ENCODE results near the gene SPAG16. TPM values are rescaled to one million over a fixed set of nuclear protein-coding genes. Genes with fewer than 3 reads are reported as not detected.
"Not testable (repeated sequence)": the region's sequence is repeated elsewhere in the genome, so short reads cannot be mapped to it uniquely, and the experiment has no call there.

The SPAG16 gene
- polyA plus RNA-seq, 6 donors from 2014 or later: 8.4 to 19.7 (median 15.7) TPM

GRCh38 chr2:214057986-214058385 lies 773.7 kb downstream of the SPAG16 start:
- Mint-ChIP-seq H3K27me3 (no peaks in the 10 kb centered on the region), H3K4me3 (no peak overlapping the region), H3K27ac (no peak overlapping the region), H3K9me3 (peaks cover under 1 to 4% (median 4%) of the 10 kb centered on the region in 7 donors), H3K36me3 (no peaks in the 10 kb centered on the region), H3K4me1 (no peaks in the 10 kb centered on the region)
- DNase-seq (no peak), ATAC-seq (ENCODE audit: low read depth in 2 of 2) (no peak)

DNA sequence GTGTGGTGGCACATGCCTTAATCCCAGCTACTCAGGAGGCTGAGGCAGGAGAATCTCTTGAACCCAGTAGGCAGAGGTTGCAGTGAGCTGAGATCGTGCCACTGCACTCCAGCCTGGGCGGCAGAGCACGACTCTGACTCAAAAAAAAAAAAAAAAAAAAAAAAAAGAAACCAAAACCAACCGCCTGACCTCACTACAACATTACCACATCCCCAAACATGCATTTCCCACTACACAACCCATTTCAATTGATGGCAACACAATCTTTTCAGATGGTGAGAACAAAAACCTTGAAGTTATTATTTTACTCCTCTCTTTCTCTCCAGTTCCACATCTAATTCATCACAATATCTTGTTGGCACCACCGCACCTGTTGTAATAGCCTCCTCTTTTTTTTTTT lies 778.0 kb downstream of the SPAG16 start:
- not testable (repeated sequence) for H3K27me3 Mint-ChIP-seq; DNase-seq; H3K9me3 Mint-ChIP-seq; ATAC-seq (ENCODE audit: low read depth in 2 of 2); H3K4me1 Mint-ChIP-seq; H3K4me3 Mint-ChIP-seq; H3K36me3 Mint-ChIP-seq; H3K27ac Mint-ChIP-seq

GRCh38 chr2:214064471-214064870 lies 780.2 kb downstream of the SPAG16 start:
- H3K27me3 Mint-ChIP-seq: no peaks in the 10 kb centered on the region
- no peak for ATAC-seq (ENCODE audit: low read depth in 2 of 2)

GRCh38 chr2:214066862-214067261 lies 782.6 kb downstream of the SPAG16 start:
- H3K27me3 Mint-ChIP-seq: no peaks in the 10 kb centered on the region
- no peaks in the 10 kb centered on the region for H3K36me3 Mint-ChIP-seq
- ATAC-seq (ENCODE audit: low read depth in 2 of 2) (no peak), DNase-seq (no peak)
- H3K4me1 Mint-ChIP-seq: no peaks in the 10 kb centered on the region
- H3K9me3 Mint-ChIP-seq: peaks cover 0 to 9% (median 4%) of the 10 kb centered on the region in 7 donors
- H3K4me3 Mint-ChIP-seq: no peak overlapping the region
- H3K27ac Mint-ChIP-seq: no peak overlapping the region

More at GRCh38 chr2:214064471-214064870, 780.2 kb downstream of the SPAG16 start:
- peaks cover 0 to 9% (median 4%) of the 10 kb centered on the region in 7 donors for H3K9me3 Mint-ChIP-seq
- H3K27ac Mint-ChIP-seq: no peak overlapping the region
- no peaks in the 10 kb centered on the region for H3K4me1 Mint-ChIP-seq
- DNase-seq: no peak
- H3K4me3 Mint-ChIP-seq: no peak overlapping the region
- no peaks in the 10 kb centered on the region for H3K36me3 Mint-ChIP-seq

- H3K4me3 Mint-ChIP-seq: no peak overlapping the region
- H3K27ac Mint-ChIP-seq: no peak overlapping the region
- no peaks in the 10 kb centered on the region for H3K27me3 Mint-ChIP-seq
- no peaks in the 10 kb centered on the region for H3K9me3 Mint-ChIP-seq
- H3K4me1 Mint-ChIP-seq: no peaks in the 10 kb centered on the region
- no peak for DNase-seq
- no peaks in the 10 kb centered on the region for H3K36me3 Mint-ChIP-seq
- ATAC-seq (ENCODE audit: low read depth in 2 of 2): no peak
These were observed 785.0 kb downstream of the SPAG16 start for GRCh38 chr2:214069254-214069653.

DNA sequence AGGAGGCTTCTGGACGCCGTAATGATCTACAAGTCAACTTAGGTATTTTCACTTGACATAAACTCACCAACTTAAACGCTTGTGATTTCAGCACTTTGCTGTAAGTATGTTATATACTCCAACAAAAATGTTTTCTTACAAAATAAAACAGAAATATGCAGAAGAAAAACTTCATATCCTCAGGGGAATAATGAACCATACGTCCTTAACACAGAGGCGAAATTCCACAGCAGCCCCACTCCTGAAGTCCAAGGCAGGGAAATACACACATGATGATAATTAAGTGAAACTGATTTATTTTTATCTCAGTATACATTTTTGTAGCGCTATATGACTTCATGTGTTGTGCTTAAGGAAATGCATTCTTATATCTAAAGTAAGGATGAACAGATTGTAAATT lies 791.2 kb downstream of the SPAG16 start:
- Mint-ChIP-seq H3K36me3 (no peaks in the 10 kb centered on the region), H3K27me3 (no peaks in the 10 kb centered on the region), H3K27ac (no peak overlapping the region), H3K9me3 (no peaks in the 10 kb centered on the region), H3K4me3 (no peak overlapping the region), H3K4me1 (no peaks in the 10 kb centered on the region)
- ATAC-seq (ENCODE audit: low read depth in 2 of 2) (no peak), DNase-seq (no peak)

DNA sequence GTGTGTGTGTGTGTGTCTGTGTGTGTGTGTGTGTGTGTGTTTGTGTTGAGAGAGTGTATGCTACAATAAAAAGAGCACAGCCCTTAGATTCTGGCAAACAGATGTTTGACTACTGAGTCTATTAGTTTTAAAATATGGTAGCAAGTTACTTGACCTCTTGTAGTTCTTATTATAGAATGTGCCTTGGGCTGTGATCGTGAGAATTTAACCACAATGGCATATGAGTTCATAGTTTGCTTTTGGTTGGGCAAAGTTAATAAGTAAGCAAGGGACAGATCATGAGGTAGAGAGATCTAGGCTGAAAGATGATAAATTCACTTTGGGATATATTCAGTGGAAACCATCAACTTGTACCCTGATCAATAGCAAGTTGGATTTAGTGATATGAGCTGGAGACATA lies 792.3 kb downstream of the SPAG16 start:
- ATAC-seq (ENCODE audit: low read depth in 2 of 2): no peak
- H3K36me3 Mint-ChIP-seq: no peaks in the 10 kb centered on the region
- H3K4me3 Mint-ChIP-seq: no peak overlapping the region
- DNase-seq: no peak
- H3K9me3 Mint-ChIP-seq: no peaks in the 10 kb centered on the region
- no peaks in the 10 kb centered on the region for H3K4me1 Mint-ChIP-seq
- peak overlapping the region in 1 of 6 donors; percentile 49 for H3K27ac Mint-ChIP-seq
- H3K27me3 Mint-ChIP-seq: no peaks in the 10 kb centered on the region

DNA sequence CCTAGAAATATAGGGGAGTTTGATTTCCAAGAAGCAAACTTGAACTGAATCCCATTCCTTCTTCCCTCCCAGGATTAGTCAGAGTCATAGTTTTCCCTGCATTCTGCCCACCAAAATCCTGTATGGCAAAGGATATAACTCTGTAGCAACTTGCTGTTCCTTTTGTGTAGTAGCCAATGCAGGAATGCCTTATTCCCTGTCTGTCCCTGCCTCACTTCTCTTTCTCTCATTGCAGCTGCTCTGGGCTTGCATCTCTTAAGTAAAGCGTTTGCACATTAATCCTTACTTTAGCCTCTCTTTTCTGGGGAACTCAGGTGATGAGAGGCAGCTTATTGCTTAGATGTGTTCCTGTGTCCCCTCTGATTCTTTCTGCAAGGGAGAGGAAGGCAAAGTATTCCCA lies 793.5 kb downstream of the SPAG16 start:
- Mint-ChIP-seq H3K27me3 (no peaks in the 10 kb centered on the region), H3K36me3 (no peaks in the 10 kb centered on the region), H3K27ac (no peak overlapping the region), H3K4me1 (no peaks in the 10 kb centered on the region), H3K9me3 (no peaks in the 10 kb centered on the region), H3K4me3 (no peak overlapping the region)
- DNase-seq (no peak), ATAC-seq (ENCODE audit: low read depth in 2 of 2) (no peak)

- Mint-ChIP-seq H3K4me1 (no peaks in the 10 kb centered on the region), H3K27me3 (no peaks in the 10 kb centered on the region), H3K36me3 (no peaks in the 10 kb centered on the region), H3K9me3 (no peaks in the 10 kb centered on the region), H3K4me3 (no peak overlapping the region), H3K27ac (no peak overlapping the region)
- DNase-seq (no peak), ATAC-seq (ENCODE audit: low read depth in 2 of 2) (no peak)
These were observed 794.8 kb downstream of the SPAG16 start for GRCh38 chr2:214079032-214079431.

DNA sequence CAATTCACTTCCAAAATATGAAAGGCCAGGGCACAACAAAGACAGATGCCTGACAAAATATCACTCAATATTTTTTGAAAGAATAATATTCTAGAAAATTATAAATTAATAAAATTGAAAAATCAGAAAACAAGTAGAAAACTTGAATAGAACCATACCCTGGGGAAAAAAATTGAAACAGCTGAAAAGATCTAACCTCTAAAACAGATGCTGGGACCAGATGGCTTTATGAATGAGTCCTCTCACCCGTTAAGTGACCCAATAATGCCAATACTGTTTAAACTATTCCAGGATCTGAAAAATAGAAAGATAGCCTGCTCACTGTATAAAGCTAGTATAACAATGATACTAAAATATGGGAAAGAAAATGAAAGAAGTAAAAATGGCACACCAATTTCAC lies 804.3 kb downstream of the SPAG16 start:
- no peaks in the 10 kb centered on the region for H3K36me3 Mint-ChIP-seq
- DNase-seq: no peak
- no peak overlapping the region for H3K27ac Mint-ChIP-seq
- no peaks in the 10 kb centered on the region for H3K27me3 Mint-ChIP-seq
- no peaks in the 10 kb centered on the region for H3K4me1 Mint-ChIP-seq
- ATAC-seq (ENCODE audit: low read depth in 2 of 2): no peak
- H3K4me3 Mint-ChIP-seq: no peak overlapping the region
- H3K9me3 Mint-ChIP-seq: no peaks in the 10 kb centered on the region

- Mint-ChIP-seq H3K4me3 (no peak overlapping the region), H3K4me1 (no peaks in the 10 kb centered on the region), H3K27me3 (no peaks in the 10 kb centered on the region), H3K27ac (no peak overlapping the region), H3K9me3 (no peaks in the 10 kb centered on the region), H3K36me3 (no peaks in the 10 kb centered on the region)
- ATAC-seq (ENCODE audit: low read depth in 2 of 2) (no peak), DNase-seq (no peak)
These were observed 812.0 kb downstream of the SPAG16 start for GRCh38 chr2:214096208-214096715.

- Mint-ChIP-seq H3K27me3 (no peaks in the 10 kb centered on the region), H3K36me3 (no peaks in the 10 kb centered on the region), H3K4me1 (no peaks in the 10 kb centered on the region), H3K4me3 (no peak overlapping the region), H3K27ac (no peak overlapping the region), H3K9me3 (no peaks in the 10 kb centered on the region)
- ATAC-seq (ENCODE audit: low read depth in 2 of 2) (no peak), DNase-seq (no peak)
These were observed 814.5 kb downstream of the SPAG16 start for GRCh38 chr2:214098811-214099210.

- ATAC-seq (ENCODE audit: low read depth in 2 of 2): no peak
- no peaks in the 10 kb centered on the region for H3K27me3 Mint-ChIP-seq
- no peak for DNase-seq
- H3K4me3 Mint-ChIP-seq: no peak overlapping the region
- H3K9me3 Mint-ChIP-seq: no peaks in the 10 kb centered on the region
- H3K36me3 Mint-ChIP-seq: no peaks in the 10 kb centered on the region
- peaks cover 0 to 4% (median 0%) of the 10 kb centered on the region in 3 donors for H3K4me1 Mint-ChIP-seq
- H3K27ac Mint-ChIP-seq: no peak overlapping the region
These were observed 816.2 kb downstream of the SPAG16 start for GRCh38 chr2:214100488-214100887.

DNA sequence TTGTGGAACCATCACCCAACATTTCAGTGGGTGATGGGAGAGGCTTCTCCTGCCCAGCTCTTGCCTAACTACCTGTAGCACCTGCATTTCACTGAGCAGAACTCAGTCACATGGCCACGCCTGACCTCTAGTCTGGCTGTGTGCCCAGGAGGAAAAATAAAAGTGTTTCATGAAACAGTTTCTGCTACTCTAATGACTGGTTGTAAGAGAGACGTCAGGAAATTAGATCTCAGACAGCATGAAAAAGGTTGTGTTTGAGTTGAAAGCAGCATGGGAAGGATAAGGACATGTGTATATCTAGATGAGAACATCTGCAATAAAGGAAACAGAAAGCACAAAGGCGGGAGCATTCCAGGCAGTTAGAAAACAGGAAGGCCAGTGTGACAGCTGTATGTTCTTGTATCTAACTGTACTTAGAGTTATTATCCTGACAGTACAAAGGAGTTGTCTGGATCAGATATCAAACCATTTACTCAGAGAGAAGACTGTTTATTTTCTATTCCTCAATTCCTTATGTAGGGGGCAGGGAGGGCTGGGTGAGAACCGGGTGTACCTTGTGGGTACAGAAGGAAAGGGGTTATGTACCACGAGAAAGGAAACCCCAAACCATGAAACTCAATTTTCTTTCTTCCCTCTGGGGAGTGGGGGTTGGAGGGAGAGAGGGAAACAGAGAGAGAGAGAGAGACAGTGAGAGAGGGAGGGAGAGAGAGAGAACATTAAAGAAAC lies 819.2 kb downstream of the SPAG16 start:
- no peak overlapping the region for H3K4me3 Mint-ChIP-seq
- H3K27me3 Mint-ChIP-seq: no peaks in the 10 kb centered on the region
- no peak for ATAC-seq (ENCODE audit: low read depth in 2 of 2)
- DNase-seq: no peak
- no peaks in the 10 kb centered on the region for H3K36me3 Mint-ChIP-seq
- H3K4me1 Mint-ChIP-seq: peaks cover 0 to 4% (median 0%) of the 10 kb centered on the region in 3 donors
- H3K9me3 Mint-ChIP-seq: no peaks in the 10 kb centered on the region
- H3K27ac Mint-ChIP-seq: no peak overlapping the region

Data from naive B cell (primary cell).